HUES48 (cell line): ENCODE measurements around the gene RNF150.
A peak's percentile ranks its signal among the peaks of the same experiment; 100 is the strongest.

Experiments used
- H3K27ac ChIP-seq: one replicate; pipeline ENCODE4 v1.7.0; 2013; ENCODE audit warnings: low read depth, low read length, inconsistent platforms
- H3K27me3 ChIP-seq: 2 replicates; pipeline ENCODE4 v1.6.1; 2013; ENCODE audit warnings: mild to moderate bottlenecking, low read length; ENCODE audit not compliant: control insufficient read depth, insufficient read depth
- H3K36me3 ChIP-seq: 2 replicates; pipeline ENCODE4 v1.6.1; 2013; ENCODE audit warnings: low read length; ENCODE audit not compliant: control insufficient read depth, insufficient read depth
- H3K4me1 ChIP-seq: 2 replicates; pipeline ENCODE4 v1.6.1; 2013; ENCODE audit warnings: mild to moderate bottlenecking, low read length; ENCODE audit not compliant: control insufficient read depth, insufficient read depth
- H3K4me3 ChIP-seq: 2 replicates; pipeline ENCODE4 v1.5.1; 2013; ENCODE audit warnings: mild to moderate bottlenecking, low read depth, low read length
- H3K9ac ChIP-seq: 2 replicates; pipeline ENCODE4 v1.6.1; 2013; ENCODE audit warnings: mild to moderate bottlenecking, low read depth, low read length, moderate library complexity
- H3K9me3 ChIP-seq: 2 replicates; pipeline ENCODE4 v1.6.1; 2013; ENCODE audit warnings: low read length; ENCODE audit not compliant: control insufficient read depth, insufficient read depth

Gene RNF150

DNA sequence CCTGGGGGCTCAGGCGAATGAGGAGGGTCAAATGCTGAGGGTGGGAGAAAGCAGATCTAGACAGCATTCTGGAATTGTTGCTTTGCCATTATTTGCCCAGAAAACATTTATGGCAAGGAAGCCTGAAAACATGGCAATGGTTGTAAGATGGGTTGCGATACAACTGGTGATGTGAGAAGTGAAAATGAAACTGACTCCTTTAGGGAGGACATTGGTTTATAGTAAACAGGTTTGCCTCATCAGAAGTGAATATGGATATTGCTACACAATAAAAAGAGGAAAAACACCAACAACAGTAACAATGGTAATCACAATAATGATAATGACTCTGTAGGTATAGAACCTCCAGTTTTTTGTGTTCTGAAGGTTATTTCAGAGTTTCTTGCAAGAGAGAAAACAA is 270.1 kb downstream of the RNF150 start:
- Histone ChIP-seq H3K36me3 (no peaks in the 10 kb centered on the region), H3K27me3 (no peaks in the 10 kb centered on the region), H3K9me3 (no peaks in the 10 kb centered on the region), H3K4me1 (no peaks in the 10 kb centered on the region), H3K9ac (no peak overlapping the region), H3K4me3 (no peak overlapping the region), H3K27ac (no peak overlapping the region)

DNA sequence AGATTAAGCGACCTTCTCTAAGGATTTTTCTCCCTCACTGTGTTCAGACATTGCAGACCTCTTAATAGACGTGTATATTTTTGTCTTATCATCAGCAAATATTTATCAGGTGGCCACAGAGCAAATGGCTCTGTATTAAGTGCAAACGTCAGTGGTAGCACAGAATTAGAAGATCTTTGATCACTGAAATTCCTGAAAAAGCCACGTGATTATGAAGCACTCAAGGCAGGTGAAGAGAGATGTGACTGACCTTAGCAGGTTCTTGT is 271.2 kb downstream of the RNF150 start:
- no peaks in the 10 kb centered on the region for H3K4me1 ChIP-seq
- no peak overlapping the region for H3K4me3 ChIP-seq
- H3K9ac ChIP-seq: no peak overlapping the region
- H3K27me3 ChIP-seq: no peaks in the 10 kb centered on the region
- H3K9me3 ChIP-seq: no peaks in the 10 kb centered on the region
- H3K36me3 ChIP-seq: no peaks in the 10 kb centered on the region
- no peak overlapping the region for H3K27ac ChIP-seq

DNA sequence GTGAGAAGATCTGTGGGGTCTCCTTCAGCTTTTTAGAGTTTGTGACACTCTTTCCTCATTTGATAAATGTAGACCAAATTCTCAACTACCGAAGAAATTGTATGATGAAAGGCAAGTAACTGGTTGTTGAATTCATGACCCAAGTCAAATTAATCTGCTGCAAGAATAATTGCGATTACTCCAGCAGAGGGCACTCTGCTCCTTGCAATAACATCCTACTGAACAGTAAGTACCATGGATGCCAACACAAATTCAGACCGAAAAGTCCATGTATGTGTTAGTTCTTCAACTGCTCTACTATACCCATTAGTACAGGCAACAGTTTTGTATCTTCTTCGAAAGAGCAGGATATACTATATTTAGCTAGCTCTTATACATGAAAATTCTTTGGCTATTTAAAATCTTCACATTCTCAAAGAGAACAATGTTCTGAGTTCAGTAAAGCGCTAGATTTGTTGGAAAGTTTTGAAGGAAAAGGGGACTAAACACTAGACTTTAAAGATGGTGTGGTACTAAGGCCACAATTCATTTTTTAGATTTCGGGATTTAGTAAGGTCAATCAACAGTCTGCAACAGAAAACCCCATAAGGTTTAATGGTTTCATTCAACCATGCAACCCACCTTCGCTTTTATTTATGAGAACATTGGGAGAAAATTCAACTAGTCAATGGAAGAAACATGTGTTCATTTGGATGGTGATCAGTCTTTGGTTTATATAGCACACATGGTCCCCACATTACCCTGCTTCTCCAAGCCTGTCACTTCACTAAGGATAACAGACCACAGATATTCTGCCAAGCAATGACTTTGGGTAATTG is 271.7 kb downstream of the RNF150 start:
- no peaks in the 10 kb centered on the region for H3K36me3 ChIP-seq
- no peak overlapping the region for H3K9ac ChIP-seq
- no peak overlapping the region for H3K27ac ChIP-seq
- H3K27me3 ChIP-seq: no peaks in the 10 kb centered on the region
- peaks cover 4% of the 10 kb centered on the region for H3K4me1 ChIP-seq
- H3K9me3 ChIP-seq: no peaks in the 10 kb centered on the region
- H3K4me3 ChIP-seq: no peak overlapping the region

DNA sequence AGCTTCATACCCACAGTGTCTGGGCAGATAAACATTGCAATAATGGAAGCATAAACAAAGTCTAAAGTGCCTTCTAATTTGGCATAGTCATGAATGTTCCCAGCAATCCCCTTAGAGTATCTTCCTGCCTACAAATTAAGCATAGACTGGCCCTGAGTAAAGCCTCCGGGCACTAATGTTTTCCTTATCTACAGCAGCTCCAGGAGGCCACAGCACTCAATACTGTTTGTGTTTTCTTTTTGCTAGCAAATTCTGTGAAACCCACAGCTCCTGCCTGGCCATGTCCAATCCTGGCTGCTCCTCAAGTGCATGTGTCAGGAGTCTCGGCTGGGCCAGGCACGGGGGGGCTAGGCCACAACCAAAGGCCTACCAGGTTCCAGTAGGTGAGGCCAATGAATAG is 274.4 kb downstream of the RNF150 start:
- Histone ChIP-seq H3K9me3 (no peaks in the 10 kb centered on the region), H3K4me3 (no peak overlapping the region), H3K4me1 (peaks cover 9% of the 10 kb centered on the region), H3K27ac (no peak overlapping the region), H3K27me3 (no peaks in the 10 kb centered on the region), H3K9ac (no peak overlapping the region), H3K36me3 (no peaks in the 10 kb centered on the region)

DNA sequence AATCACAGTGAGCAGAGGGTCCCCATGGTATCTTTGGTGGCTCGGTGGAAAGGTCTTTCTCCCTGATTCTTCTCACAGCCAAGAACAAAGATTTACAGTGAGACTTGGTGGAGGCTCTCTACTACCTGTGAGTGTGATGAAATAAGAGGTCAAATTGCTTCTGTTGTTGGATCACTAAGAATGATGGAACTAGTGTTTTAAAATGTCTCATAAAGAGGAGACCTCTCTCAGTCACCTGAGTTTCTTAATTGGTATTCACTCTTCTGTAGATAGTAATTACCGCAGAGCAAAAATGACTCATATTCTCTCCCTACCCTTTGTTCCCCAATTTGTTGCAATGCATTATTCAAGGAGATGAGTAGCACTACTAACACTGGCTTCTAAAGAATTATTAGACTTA is 276.2 kb downstream of the RNF150 start:
- H3K36me3 ChIP-seq: no peaks in the 10 kb centered on the region
- H3K9ac ChIP-seq: no peak overlapping the region
- no peaks in the 10 kb centered on the region for H3K27me3 ChIP-seq
- peak overlapping the region; percentile 67 for H3K27ac ChIP-seq
- no peak overlapping the region for H3K4me3 ChIP-seq
- H3K9me3 ChIP-seq: no peaks in the 10 kb centered on the region
- peaks cover 9% of the 10 kb centered on the region for H3K4me1 ChIP-seq

DNA sequence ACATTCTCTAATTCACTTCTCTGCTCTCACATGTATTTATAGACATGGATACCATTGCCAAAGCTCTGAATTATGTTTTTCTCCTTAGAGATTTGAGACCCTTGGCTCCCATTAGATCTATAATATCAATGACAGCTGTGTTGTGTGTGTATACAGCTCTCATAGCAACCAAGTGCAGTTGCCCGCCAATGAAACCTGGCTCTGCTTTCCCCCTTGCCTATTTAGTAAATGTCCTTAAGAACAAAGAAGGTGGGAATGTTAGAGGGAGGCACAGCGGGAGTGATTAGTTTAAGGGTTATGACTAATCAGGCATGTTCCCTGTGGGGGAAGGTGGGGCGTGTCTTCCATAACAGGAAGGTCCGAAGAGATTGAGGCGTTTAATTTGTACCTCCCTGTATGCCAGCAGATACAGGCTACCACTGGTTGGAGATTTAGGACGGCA is 276.6 kb downstream of the RNF150 start:
- Histone ChIP-seq H3K9me3 (no peaks in the 10 kb centered on the region), H3K4me1 (peaks cover 9% of the 10 kb centered on the region), H3K27me3 (no peaks in the 10 kb centered on the region), H3K36me3 (no peaks in the 10 kb centered on the region), H3K27ac (peak overlapping the region; percentile 67), H3K4me3 (no peak overlapping the region), H3K9ac (no peak overlapping the region)

DNA sequence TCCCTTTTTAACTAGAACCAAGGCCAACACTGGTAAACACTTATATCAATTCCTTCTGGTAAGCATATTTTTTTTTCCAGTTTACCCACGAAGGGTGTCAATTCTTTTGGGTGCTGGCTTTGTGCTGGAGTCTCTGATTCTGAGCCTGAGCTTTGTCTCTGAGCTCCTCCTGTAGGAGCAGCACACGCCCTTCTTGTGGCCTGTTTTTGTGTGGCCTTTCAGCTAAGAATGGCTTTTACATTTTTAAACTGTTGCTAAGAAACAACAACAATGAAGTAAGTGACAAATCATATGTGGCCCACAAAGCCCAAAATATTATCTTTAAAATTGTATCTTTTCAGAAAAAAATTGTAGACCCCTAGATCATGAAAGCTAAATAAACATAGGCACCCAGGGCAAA is 279.1 kb downstream of the RNF150 start:
- no peak overlapping the region for H3K4me3 ChIP-seq
- no peaks in the 10 kb centered on the region for H3K9me3 ChIP-seq
- peaks cover 9% of the 10 kb centered on the region for H3K4me1 ChIP-seq
- H3K36me3 ChIP-seq: no peaks in the 10 kb centered on the region
- H3K27me3 ChIP-seq: no peaks in the 10 kb centered on the region
- H3K9ac ChIP-seq: no peak overlapping the region
- no peak overlapping the region for H3K27ac ChIP-seq

DNA sequence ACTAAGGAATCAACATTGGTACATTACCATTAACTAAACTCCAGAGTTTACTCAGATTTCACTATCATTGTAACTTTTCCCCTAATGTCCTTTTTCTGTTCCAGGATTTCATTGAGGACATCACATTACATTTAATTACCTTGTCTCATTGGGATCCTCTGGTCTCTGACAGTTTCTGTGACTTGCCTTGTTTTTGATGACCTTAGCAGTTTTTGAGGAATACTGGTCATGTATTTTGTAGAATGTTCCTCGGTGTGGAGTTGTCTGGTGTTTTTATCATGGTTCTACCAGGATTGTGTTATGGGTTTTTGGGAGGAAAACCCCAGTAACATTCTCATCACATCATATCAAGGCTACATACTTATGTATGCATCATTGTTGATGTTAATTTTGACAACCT is 281.5 kb downstream of the RNF150 start:
- H3K4me1 ChIP-seq: peaks cover 7% of the 10 kb centered on the region
- no peaks in the 10 kb centered on the region for H3K36me3 ChIP-seq
- no peak overlapping the region for H3K27ac ChIP-seq
- no peaks in the 10 kb centered on the region for H3K27me3 ChIP-seq
- no peak overlapping the region for H3K9ac ChIP-seq
- H3K4me3 ChIP-seq: no peak overlapping the region
- no peaks in the 10 kb centered on the region for H3K9me3 ChIP-seq

DNA sequence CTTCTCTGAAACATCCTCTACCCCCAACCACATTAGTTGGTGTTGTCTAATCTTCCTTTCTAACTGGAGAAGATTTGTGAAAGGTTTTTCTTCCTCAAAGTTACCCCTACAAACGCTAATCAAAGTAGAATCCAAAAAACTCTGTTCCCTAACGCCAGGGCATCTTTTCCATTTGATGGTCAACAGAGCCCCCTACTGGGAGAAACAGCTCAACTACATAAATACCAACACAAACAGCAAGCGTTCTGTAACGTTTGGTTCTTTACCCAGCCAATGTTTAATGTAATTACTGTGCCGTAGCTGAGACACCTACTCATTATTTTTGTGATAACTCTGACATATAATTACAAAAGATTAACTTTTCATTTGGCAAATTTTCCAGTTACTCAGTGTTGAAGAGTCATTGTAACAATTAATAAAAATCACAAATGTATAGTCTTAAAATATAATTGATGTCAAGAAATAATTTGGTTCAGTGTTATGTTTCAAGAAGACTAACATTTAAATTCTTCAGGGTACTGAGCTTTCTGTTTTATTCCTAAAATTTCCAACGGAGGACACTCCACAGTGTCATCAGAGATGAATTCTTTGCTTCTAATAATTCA is 282.1 kb downstream of the RNF150 start:
- Histone ChIP-seq H3K27ac (no peak overlapping the region), H3K4me1 (peaks cover under 1% of the 10 kb centered on the region; the same call in 1 of the 2 replicates), H3K27me3 (no peaks in the 10 kb centered on the region), H3K36me3 (no peaks in the 10 kb centered on the region), H3K4me3 (no peak overlapping the region), H3K9ac (no peak overlapping the region), H3K9me3 (no peaks in the 10 kb centered on the region)

DNA sequence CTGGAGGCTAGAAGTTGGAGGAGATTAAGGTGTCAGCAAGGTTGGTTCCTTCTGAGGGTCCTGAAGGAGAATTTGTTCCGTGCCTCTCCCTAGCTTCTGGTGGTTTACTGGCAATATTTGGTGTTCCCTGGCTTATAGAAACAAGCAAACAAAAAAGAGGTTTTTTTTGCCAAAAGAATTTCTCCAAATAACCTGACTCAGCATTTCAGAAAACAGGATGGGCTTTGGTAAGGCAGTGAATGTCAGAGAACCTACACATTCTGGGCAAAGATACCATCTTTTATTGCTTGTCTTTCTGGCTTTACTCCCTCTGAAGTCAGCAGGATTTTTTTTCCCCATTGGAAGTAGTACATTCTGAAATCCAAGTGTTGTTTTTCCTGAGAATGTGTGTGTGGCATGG is 283.7 kb downstream of the RNF150 start:
- H3K4me1 ChIP-seq: no peaks in the 10 kb centered on the region
- H3K36me3 ChIP-seq: no peaks in the 10 kb centered on the region
- H3K9ac ChIP-seq: no peak overlapping the region
- no peaks in the 10 kb centered on the region for H3K27me3 ChIP-seq
- no peak overlapping the region for H3K27ac ChIP-seq
- no peak overlapping the region for H3K4me3 ChIP-seq
- no peaks in the 10 kb centered on the region for H3K9me3 ChIP-seq

DNA sequence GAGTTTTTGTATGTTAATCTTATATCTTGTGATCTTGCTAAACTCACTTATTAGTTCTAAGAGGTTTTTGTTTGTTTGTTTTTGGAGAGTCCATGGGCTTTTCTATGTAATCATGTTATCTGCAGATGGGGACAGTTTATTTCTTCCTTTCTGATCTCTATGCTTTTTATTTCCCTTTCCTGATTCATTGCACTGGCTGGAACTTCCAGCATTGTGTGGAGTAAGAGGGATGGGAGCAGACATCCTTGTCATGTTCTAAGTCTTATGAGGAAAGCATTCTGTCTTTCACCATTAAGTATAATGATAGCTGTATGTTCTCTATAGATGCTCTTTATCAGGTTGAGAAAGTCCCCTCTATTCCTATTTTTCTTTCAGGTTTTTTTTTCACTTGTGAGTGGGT is 286.5 kb downstream of the RNF150 start:
- Histone ChIP-seq H3K4me1 (no peaks in the 10 kb centered on the region), H3K27me3 (no peaks in the 10 kb centered on the region), H3K36me3 (no peaks in the 10 kb centered on the region), H3K4me3 (no peak overlapping the region), H3K9ac (no peak overlapping the region), H3K9me3 (no peaks in the 10 kb centered on the region), H3K27ac (no peak overlapping the region)
